Measurements from ENCODE around the gene GLP2R.

GRCh38 chr17:9868552-9868951 lies 42.8 kb downstream of the GLP2R start:
- TF ChIP-seq, protein P1, sequence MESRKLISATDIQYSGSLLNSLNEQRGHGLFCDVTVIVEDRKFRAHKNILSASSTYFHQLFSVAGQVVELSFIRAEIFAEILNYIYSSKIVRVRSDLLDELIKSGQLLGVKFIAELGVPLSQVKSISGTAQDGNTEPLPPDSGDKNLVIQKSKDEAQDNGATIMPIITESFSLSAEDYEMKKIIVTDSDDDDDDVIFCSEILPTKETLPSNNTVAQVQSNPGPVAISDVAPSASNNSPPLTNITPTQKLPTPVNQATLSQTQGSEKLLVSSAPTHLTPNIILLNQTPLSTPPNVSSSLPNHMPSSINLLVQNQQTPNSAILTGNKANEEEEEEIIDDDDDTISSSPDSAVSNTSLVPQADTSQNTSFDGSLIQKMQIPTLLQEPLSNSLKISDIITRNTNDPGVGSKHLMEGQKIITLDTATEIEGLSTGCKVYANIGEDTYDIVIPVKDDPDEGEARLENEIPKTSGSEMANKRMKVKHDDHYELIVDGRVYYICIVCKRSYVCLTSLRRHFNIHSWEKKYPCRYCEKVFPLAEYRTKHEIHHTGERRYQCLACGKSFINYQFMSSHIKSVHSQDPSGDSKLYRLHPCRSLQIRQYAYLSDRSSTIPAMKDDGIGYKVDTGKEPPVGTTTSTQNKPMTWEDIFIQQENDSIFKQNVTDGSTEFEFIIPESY (IDR thresholded peaks at IDR 0.05) = no peak
- TF ChIP-seq POLR2A (IDR thresholded peaks at IDR 0.05; ENCODE audit: low read depth, low read length) = no peak
- no peak for TF ChIP-seq YY1 (IDR thresholded peaks at IDR 0.05; ENCODE audit: low read depth, low read length)
- no peak for TF ChIP-seq NFIC (IDR thresholded peaks at IDR 0.05; ENCODE audit: low read depth, low read length)
- no peak for TF ChIP-seq PRDM15 (CRISPR knock-in tag; IDR thresholded peaks at IDR 0.05)
- TF ChIP-seq CTCF (IDR thresholded peaks at IDR 0.05 in 2 of 3, conservative IDR thresholded peaks at IDR 0.05 in 1 of 3; ENCODE audit: control insufficient read depth in 2 of 3, extremely low read depth in 1 of 3, insufficient read depth in 1 of 3, low read depth in 3 of 3, low read length in 3 of 3) = no peak
- TF ChIP-seq MAX (IDR thresholded peaks at IDR 0.05; ENCODE audit: low read depth, low read length) = no peak
- no peak for TF ChIP-seq RCOR1 (conservative IDR thresholded peaks at IDR 0.05; ENCODE audit: low read depth, low read length)
- no peak for TF ChIP-seq JUND (IDR thresholded peaks at IDR 0.05; ENCODE audit: low read depth, low read length)
- TF ChIP-seq ZNF274 (IDR thresholded peaks at IDR 0.05; ENCODE audit: insufficient read depth, insufficient read length) = no peak
- TF ChIP-seq RELA (IDR thresholded peaks at IDR 0.05; ENCODE audit: borderline replicate concordance, partially characterized antibody) = no peak
- no peak for TF ChIP-seq KDM1A (IDR thresholded peaks at IDR 0.05; ENCODE audit: borderline replicate concordance)
- no peak for TF ChIP-seq NFYB (IDR thresholded peaks at IDR 0.05; ENCODE audit: insufficient read depth, low read depth, low read length)
